AG04450 (cell line): Measurements from ENCODE around the gene RPL37. TPM values are rescaled to one million over a fixed set of nuclear protein-coding genes. Genes with fewer than 3 reads are reported as not detected.
A peak's percentile ranks its signal among the peaks of the same experiment; 100 is the strongest.
"Not testable (repeated sequence)": the region's sequence is repeated elsewhere in the genome, so short reads cannot be mapped to it uniquely, and the experiment has no call there.

ENCODE experiments used
- CTCF ChIA-PET: fragments of 300-600, 350-600 bp; formaldehyde crosslinking; extraction: SDS; loops from one replicate; lab custom pipeline; 2022; ENCODE audit warnings: antibody characterized with exemption, inconsistent platforms; lab: Charles Lee
- POLR2A ChIA-PET: fragments of 350-600 bp; formaldehyde crosslinking; extraction: SDS; loops from one replicate; lab custom pipeline; 2021; ENCODE audit warnings: antibody characterized with exemption, inconsistent platforms; lab: Yijun Ruan, JAX
- DNase-seq: peaks from one replicate; pipeline ENCODE4 v3.0.0-alpha.2; 2011; ENCODE audit warnings: low read depth, low spot score
- H3K27ac ChIP-seq: one replicate; pipeline ENCODE4 v1.5.1; 2012; ENCODE audit warnings: low read depth, low read length, control low read depth
- H3K27me3 ChIP-seq: one replicate; pipeline ENCODE4 v1.6.0; 2012; ENCODE audit warnings: low read length; ENCODE audit not compliant: control insufficient read depth, insufficient read depth
- H3K4me3 ChIP-seq: 2 replicates; pipeline ENCODE4 v1.5.1; 2011; ENCODE audit warnings: mild to moderate bottlenecking, low read depth, low read length, control low read depth
- H3K9me3 ChIP-seq: 2 replicates; pipeline ENCODE4 v1.5.1; 2012; ENCODE audit warnings: low read length; ENCODE audit not compliant: control insufficient read depth, insufficient read depth
- CTCF ChIP-seq: IDR thresholded peaks from 2 replicates; pipeline ENCODE4 v1.5.1; 2011; ENCODE audit warnings: low read depth, low read length, control low read depth, inconsistent platforms
- polyA minus RNA-seq: library from RNA; depleted of rRNA, polyadenylated mRNA; stranded (reverse); fragments of >200 nt; gene quantifications from 2 replicates; pipeline ENCODE4 v1.2.3, GENCODE V29; 2011; rRNA and poly(A)+ RNA removed
- polyA plus RNA-seq: library from polyadenylated mRNA; depleted of rRNA; stranded (reverse); fragments of >200 nt; gene quantifications from 2 replicates; pipeline ENCODE4 v1.2.3, GENCODE V29; 2011; rRNA removed

RPL37 gene
- 4,632 and 5,076 TPM in 2 replicates for polyA plus RNA-seq
- 759 and 826 TPM in 2 replicates for polyA minus RNA-seq

- H3K4me3 ChIP-seq, result peak within 1 kb of the TSS; percentile 98
- ChIA-PET CTCF (interaction anchor here (1.0 kb wide), 1 partner anchor 36 kb away, joined by 5 read pairs; no protein-coding TSS in a partner anchor), POLR2A (interaction anchor here (0.7 to 2.0 kb wide), 7 partner anchors 8 to 80 kb away, joined by 3 to 11 read pairs (median 3); no protein-coding TSS in a partner anchor)
- no peak for TF ChIP-seq CTCF
- peak within 1 kb of the TSS; percentile 97 for H3K27ac ChIP-seq
- no peaks in the 10 kb centered on the region; the same call in 1 of the 2 replicates for H3K9me3 ChIP-seq
- no peaks in the 10 kb centered on the region for H3K27me3 ChIP-seq
- DNase-seq, result peak; percentile 93
Observed at GRCh38 chr5:40834849-40835787, at the start of gene RPL37. TSS of gene RPL37 (minus strand) at chr5:40835222. CDS start at chr5:40835185, 37 bp downstream.

- DNase-seq, POLR2A ChIA-PET, H3K9me3 ChIP-seq, H3K4me3 ChIP-seq, H3K27ac ChIP-seq, H3K27me3 ChIP-seq: not testable (repeated sequence)
- CTCF ChIA-PET, result interaction anchor here (1.0 kb wide), 1 partner anchor 22 kb away, joined by 4 read pairs; no protein-coding TSS in a partner anchor
Observed at GRCh38 chr5:40883051-40883450, 48.0 kb upstream of the RPL37 start.

GRCh38 chr5:40882291-40882690 lies 47.3 kb upstream of the RPL37 start:
- H3K27ac ChIP-seq, result no peak overlapping the region
- ChIA-PET CTCF (no interaction called here), POLR2A (no interaction called here)
- no peak overlapping the region for H3K4me3 ChIP-seq
- no peak for TF ChIP-seq CTCF
- H3K9me3 ChIP-seq, result no peaks in the 10 kb centered on the region; the same call in 1 of the 2 replicates
- no peaks in the 10 kb centered on the region for H3K27me3 ChIP-seq
- no peak for DNase-seq

- Histone ChIP-seq H3K27me3 (no peaks in the 10 kb centered on the region), H3K9me3 (no peaks in the 10 kb centered on the region; the same call in 1 of the 2 replicates), H3K4me3 (no peak overlapping the region; the same call in 1 of the 2 replicates), H3K27ac (no peak overlapping the region)
- CTCF ChIA-PET, result interaction anchor here (0.9 to 1.5 kb wide), 7 partner anchors 13 to 1302 kb away, joined by 3 to 4 read pairs (median 3); no protein-coding TSS in a partner anchor
- no peak for DNase-seq
- POLR2A ChIA-PET, result no interaction called here
- peak; percentile 38 for TF ChIP-seq CTCF
Observed at GRCh38 chr5:40879163-40879942, 44.3 kb upstream of the RPL37 start.

GRCh38 chr5:40877371-40877988 lies 42.5 kb upstream of the RPL37 start:
- Histone ChIP-seq H3K4me3 (no peak overlapping the region), H3K9me3 (no peaks in the 10 kb centered on the region; the same call in 1 of the 2 replicates), H3K27me3 (no peaks in the 10 kb centered on the region), H3K27ac (no peak overlapping the region)
- POLR2A ChIA-PET, result no interaction called here
- TF ChIP-seq CTCF, result no peak
- no peak for DNase-seq
- CTCF ChIA-PET, result no interaction called here
